HG02678 (cell line): ENCODE data around the gene ADARB1.

Source experiments
- ATAC-seq: cut with Tn5 transposase; IDR thresholded peaks from one replicate; pipeline ENCODE4 v1.9.1; 2021; ENCODE audit warnings: mild to moderate bottlenecking, moderate library complexity; ENCODE audit not compliant: unreplicated experiment

Gene ADARB1

DNA sequence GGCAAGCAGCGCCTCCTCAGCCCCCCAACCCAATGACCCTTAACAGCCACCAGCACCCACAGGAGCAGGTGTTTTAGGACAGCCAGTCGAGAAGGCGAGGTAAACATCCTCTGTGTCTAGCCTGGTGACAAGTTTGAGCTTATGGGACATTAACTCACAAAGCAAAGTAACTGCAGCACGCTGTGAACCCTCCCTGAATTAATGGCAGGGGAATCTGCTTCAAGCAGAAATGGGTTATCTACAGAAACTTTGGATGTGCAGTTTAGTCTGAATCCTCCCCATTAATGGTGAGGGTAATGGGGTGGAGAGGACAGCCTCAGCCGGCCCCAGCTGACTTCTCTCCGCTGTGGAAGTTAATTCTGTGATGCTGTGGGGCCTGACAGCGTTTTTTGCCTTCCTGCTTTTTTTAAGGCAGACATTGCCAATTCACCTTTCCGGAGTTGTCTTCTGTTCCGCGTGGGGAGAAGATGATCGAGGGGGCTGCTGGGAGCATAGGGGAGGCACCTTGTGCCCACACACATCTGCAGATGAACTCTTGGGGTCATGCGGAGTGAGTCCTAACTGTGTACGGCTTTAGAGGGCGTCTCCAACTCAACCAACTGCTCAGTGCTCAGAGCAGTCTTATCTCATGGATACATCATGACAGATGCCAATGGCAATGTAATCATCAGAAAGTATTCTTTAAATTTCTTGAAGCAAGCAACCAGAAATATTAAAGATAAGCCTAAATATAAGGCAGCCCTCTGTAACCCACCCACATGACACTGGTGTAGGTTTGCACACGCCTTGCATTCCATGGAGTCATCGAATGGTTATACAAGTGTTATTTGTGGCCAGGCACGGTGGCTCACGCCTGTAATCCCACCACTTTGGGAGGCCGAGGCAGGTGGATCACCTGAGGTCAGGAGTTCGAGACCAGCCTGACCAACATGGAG lies 172.3 kb downstream of the ADARB1 start:
- no peak for ATAC-seq

- ATAC-seq = no peak
Observed at GRCh38 chr21:45248301-45248892, 174.0 kb downstream of the ADARB1 start.

DNA sequence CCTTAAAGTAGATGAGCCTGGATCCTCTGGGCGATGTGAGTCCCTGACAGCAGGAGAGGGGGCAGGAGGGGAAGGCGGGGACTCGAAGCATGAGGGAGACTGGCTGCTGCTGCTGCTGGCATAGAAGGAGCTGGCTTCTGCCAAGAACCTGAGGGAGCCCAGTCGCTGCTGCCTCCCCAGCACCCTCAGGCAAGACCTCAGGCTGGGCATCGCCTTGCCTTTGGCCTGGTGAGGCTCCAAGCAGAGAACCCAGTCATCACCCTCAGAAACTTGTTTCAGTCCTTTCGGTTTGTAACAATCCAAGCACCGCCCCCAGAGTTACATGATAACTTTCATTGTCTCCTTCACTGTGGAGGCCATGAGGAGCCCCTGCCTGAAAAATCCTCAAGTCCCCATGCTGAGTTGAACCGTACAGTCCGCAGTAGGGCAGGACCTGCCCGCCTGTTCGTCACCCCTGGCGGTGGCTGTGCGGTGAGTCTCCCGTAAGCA lies 174.6 kb downstream of the ADARB1 start:
- ATAC-seq = no peak

- ATAC-seq = no peak
Observed at GRCh38 chr21:45249626-45250025, 175.2 kb downstream of the ADARB1 start.

GRCh38 chr21:45250272-45250671 lies 175.9 kb downstream of the ADARB1 start:
- no peak for ATAC-seq

DNA sequence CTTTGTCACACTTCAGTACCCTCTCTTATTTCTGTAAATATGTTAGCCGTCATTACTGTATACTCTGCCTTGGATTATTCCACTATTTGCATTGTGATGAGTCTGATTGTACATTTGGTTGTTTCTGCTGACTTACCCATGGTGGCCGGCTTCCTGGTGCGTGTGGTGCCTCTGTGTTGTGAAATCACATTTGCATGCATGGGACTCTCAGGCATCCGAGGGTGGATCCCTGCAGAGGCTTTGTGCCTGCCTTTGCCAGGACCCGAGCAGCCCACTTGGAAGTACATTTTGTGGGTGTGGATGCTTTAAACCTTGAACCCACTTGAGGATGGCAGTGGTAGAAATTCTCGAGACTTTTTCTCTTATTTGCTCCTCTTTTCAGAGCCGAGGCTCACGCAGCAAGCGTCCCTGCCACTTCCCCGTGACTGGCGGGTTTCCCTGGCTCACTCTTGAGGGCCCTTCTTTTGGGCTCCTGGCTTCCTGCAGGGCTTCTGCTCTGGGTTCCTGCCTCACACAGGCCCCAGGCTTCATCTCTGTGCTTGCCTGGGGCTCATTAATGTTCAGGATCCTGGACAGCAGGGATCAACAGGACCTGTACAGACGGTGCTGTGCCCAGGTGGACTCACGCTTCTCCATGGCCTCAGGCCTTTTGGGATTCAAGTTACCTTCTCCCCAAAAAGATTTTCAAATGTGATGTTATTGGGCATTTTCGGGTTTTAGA lies 176.7 kb downstream of the ADARB1 start:
- no peak for ATAC-seq

DNA sequence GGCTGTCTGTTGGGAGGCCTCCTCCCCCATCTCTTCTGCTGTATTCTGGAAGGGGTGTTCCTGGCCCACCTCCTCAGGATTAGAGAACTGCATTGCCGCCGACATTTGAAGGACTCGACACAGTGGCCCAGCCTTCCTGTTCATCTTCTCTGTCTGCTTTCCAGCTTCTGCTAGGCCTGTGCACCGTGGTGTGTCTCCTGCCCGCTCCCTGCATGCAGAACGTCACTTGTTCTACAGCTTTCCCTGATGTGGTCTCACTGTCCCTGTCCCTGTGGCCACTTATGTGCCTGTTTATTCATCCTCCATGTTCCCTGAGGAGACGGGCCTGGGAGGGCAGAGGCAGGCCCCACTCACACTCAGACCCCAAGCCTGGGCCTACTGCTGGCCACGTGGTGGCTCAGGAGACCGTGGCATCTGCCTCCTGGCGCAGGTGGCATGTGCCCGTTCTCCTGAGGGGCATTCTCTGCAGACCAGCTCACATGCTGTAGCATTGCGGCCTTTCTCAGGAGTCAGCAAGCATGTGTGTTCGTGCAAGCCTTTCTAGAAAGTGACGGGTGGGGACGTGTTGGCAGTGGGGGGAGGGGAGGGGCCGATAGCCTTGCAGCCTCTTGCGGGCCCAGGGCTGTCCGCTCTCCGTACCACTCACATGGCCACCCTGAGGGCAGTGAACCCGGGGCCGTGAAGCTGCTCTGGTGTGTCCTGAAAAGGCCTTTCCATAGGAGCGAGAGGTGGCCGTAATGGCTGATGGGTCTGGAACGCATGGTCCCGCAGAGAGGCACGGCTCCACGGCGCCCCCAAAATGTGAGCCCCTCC lies 177.5 kb downstream of the ADARB1 start:
- ATAC-seq = no peak

GRCh38 chr21:45252448-45252925 lies 178.1 kb downstream of the ADARB1 start:
- ATAC-seq = no peak

DNA sequence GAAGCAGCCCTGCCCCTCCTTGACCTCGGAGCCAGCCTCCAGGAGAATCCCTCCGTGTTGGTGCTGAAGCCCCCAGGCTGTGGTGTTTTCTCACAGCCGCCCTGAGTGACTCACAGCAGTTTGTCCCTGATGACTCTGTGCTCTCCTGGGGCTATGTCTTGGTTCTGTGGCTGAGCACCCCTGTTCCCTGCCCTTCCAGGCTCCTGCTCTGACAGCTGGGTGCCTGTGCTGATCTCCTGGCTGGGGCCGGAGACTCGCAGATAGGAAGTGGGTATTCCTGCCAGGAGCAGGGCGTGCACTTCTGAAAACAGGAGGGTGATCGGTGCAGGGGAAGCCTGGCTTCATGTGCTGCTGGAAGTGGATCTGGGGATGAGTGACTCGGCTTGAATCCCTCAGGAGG lies 178.8 kb downstream of the ADARB1 start:
- no peak for ATAC-seq

- ATAC-seq = no peak
Observed at GRCh38 chr21:45253633-45254459, 179.5 kb downstream of the ADARB1 start.

- no peak for ATAC-seq
Observed at GRCh38 chr21:45254460-45254930, 180.1 kb downstream of the ADARB1 start.

- ATAC-seq = no peak
Observed at GRCh38 chr21:45255381-45256020, 181.1 kb downstream of the ADARB1 start.

DNA sequence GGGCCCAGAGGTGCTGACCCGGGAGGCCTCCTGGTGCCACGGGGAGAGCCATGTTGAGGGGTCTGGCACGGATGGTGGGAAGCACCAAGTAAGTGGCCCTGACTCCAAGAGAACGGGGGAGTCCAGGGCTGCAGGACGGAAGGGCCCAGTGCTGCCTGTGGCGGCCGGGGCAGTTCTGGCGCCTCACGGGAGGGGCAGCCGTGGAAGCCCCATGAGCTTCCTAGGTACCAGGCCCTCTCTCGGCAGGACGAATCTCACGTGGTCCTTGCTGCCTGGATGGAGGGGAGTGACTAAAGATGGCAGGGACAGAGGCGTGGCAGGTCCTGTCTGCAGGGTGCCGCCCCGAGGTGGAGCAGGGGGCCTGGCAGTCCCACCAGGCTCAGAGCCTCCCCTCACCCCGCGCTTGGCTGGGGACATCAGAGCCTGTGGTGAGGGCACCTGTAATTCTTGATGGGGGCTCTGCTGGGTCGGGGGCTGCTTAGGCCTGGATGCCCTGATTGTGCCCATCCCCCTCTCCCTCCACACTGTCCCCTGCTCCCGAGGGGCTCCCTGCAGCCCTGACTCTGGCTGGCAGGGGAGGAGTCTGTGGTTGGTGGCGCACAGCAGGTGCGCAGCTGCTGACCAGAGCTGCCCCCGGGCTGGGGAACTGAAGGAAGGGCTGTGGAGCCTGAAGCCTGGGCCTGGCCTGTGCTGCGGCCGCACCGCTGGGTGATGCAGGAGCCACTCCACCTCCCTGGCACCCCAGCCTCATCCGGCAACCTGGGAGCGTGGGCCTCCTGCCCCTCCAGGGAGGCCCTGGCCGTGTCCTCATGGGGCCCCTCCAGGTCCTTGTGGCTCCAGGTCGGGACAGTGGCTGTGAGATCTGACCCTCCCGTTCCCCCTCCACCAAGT lies 181.9 kb downstream of the ADARB1 start:
- ATAC-seq = no peak

GRCh38 chr21:45256912-45257672 lies 182.7 kb downstream of the ADARB1 start:
- ATAC-seq = no peak

DNA sequence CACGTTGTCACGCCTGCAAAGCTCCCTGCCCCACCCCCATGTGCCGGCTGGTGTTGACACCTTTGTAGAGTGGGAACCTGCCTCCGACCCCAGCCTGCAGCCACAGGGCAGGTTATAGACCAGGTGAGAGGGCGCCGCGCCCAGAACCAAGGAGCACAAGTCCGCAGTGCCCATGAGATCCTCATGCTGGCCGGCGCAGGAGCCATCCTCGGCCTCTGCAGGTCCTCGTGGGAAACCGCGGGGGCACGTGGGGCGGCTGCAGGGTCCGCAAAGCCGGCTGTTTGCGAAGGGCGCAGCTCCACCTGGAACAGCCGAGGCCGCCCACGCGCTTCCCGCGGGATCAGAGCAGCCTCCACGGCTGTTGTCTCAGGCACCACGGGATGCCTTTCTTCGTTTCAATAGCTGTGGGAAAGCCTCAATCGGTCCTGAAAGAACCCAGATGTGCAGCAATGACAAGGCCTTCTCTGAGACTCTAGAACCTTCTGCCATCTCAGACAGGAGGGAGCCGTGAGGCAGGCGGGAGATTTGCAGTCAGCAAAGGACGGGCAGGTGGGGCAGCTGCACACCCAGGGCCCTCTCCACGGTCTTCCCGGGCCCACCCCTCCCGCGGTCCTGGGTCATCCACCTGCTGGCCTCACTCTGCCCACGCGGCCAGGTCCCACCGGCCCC lies 183.4 kb downstream of the ADARB1 start:
- no peak for ATAC-seq

GRCh38 chr21:45258466-45258865 lies 184.1 kb downstream of the ADARB1 start:
- no peak for ATAC-seq
